RPMI8226 (cell line): ENCODE results near the gene FAM114A1.
"Not testable (repeated sequence)": the region's sequence is repeated elsewhere in the genome, so short reads cannot be mapped to it uniquely, and the experiment has no call there.

Experiments
- DNase-seq: peaks from one replicate; pipeline ENCODE4 v3.0.0-alpha.2; 2015

FAM114A1 gene

GRCh38 chr4:38904682-38905081, 37.1 kb downstream of the FAM114A1 start:
- DNase-seq, result no peak

- no peak for DNase-seq
Measured at GRCh38 chr4:38905652-38906385, 38.2 kb downstream of the FAM114A1 start.

- DNase-seq, result no peak
Measured at GRCh38 chr4:38907696-38908270, 40.2 kb downstream of the FAM114A1 start.

GRCh38 chr4:38909015-38909414, 41.4 kb downstream of the FAM114A1 start:
- DNase-seq, result no peak

GRCh38 chr4:38911257-38911656, 43.7 kb downstream of the FAM114A1 start:
- no peak for DNase-seq

GRCh38 chr4:38914854-38915253, 47.2 kb downstream of the FAM114A1 start:
- peak; percentile 4 for DNase-seq

GRCh38 chr4:38916267-38916666, 48.7 kb downstream of the FAM114A1 start:
- DNase-seq, result not testable (repeated sequence)

GRCh38 chr4:38917481-38918025, 49.9 kb downstream of the FAM114A1 start:
- no peak for DNase-seq

GRCh38 chr4:38919494-38919893, 51.9 kb downstream of the FAM114A1 start:
- no peak for DNase-seq

- DNase-seq, result no peak
Measured at GRCh38 chr4:38920186-38920585, 52.6 kb downstream of the FAM114A1 start.

GRCh38 chr4:38920677-38921076, 53.1 kb downstream of the FAM114A1 start:
- DNase-seq, result no peak

- no peak for DNase-seq
Measured at GRCh38 chr4:38921151-38921550, 53.5 kb downstream of the FAM114A1 start.

GRCh38 chr4:38923746-38924145, 56.1 kb downstream of the FAM114A1 start:
- DNase-seq, result no peak

GRCh38 chr4:38924353-38924752, 56.7 kb downstream of the FAM114A1 start:
- no peak for DNase-seq

- DNase-seq, result no peak
Measured at GRCh38 chr4:38925492-38926413, 58.1 kb downstream of the FAM114A1 start.

GRCh38 chr4:38926896-38927295, 59.3 kb downstream of the FAM114A1 start:
- DNase-seq, result no peak

- no peak for DNase-seq
Measured at GRCh38 chr4:38928568-38928967, 61.0 kb downstream of the FAM114A1 start.

- DNase-seq, result no peak
Measured at GRCh38 chr4:38928974-38929373, 61.4 kb downstream of the FAM114A1 start.

- DNase-seq, result no peak
Measured at GRCh38 chr4:38930204-38930603, 62.6 kb downstream of the FAM114A1 start.

GRCh38 chr4:38930707-38931106, 63.1 kb downstream of the FAM114A1 start:
- no peak for DNase-seq

GRCh38 chr4:38931125-38931524, 63.5 kb downstream of the FAM114A1 start:
- DNase-seq, result no peak

- no peak for DNase-seq
Measured at GRCh38 chr4:38935391-38936073, 67.9 kb downstream of the FAM114A1 start.

- DNase-seq, result no peak
Measured at GRCh38 chr4:38939165-38939564, 71.6 kb downstream of the FAM114A1 start.
